Thymus (tissue), 11 donors: ENCODE data around the gene TMEM119. TPM values are rescaled to one million over a fixed set of nuclear protein-coding genes. Genes with fewer than 3 reads are reported as not detected.
"Not testable (repeated sequence)": the region's sequence is repeated elsewhere in the genome, so short reads cannot be mapped to it uniquely, and the experiment has no call there.

Experiments used
- DNase-seq, 9 donors: peaks; one replicate each; pipeline ENCODE4 v3.0.0-alpha.2; 2013; ENCODE audit warnings: low spot score in 9 of 9, low read depth in 6 of 9, missing footprints in 1 of 9
- H3K27ac ChIP-seq, 2 donors: one replicate each; pipeline ENCODE4 v1.5.1; 2013; ENCODE audit warnings: control low read depth in 1 of 2, low read depth in 1 of 2, low read length in 1 of 2, mild to moderate bottlenecking in 1 of 2, moderate library complexity in 1 of 2
- H3K27me3 ChIP-seq, 2 donors: one replicate each; pipeline ENCODE4 v1.5.1; 2013; ENCODE audit warnings: low read length in 1 of 2; ENCODE audit not compliant: control insufficient read depth in 2 of 2, insufficient read depth in 1 of 2
- H3K36me3 ChIP-seq, 2 donors: one replicate each; pipeline ENCODE4 v1.5.1; 2013; ENCODE audit warnings: low read length in 1 of 2, mild to moderate bottlenecking in 1 of 2, moderate library complexity in 1 of 2; ENCODE audit not compliant: control insufficient read depth in 2 of 2, insufficient read depth in 2 of 2
- H3K4me1 ChIP-seq, 2 donors: one replicate each; pipeline ENCODE4 v1.5.1; 2013; ENCODE audit warnings: low read length in 2 of 2; ENCODE audit not compliant: control insufficient read depth in 2 of 2, insufficient read depth in 2 of 2
- H3K4me3 ChIP-seq, 2 donors: one replicate each; pipeline ENCODE4 v1.5.1; 2013; ENCODE audit warnings: low read length in 2 of 2, control low read depth in 1 of 2, mild to moderate bottlenecking in 1 of 2
- H3K9me3 ChIP-seq, 2 donors: one replicate each; pipeline ENCODE4 v1.5.1; 2013; ENCODE audit warnings: low read length in 1 of 2, mild to moderate bottlenecking in 1 of 2; ENCODE audit not compliant: control insufficient read depth in 2 of 2, insufficient read depth in 1 of 2
- WGBS: extraction: QIAGEN DNeasy Blood & Tissue Kit; methylation state at CpG from one replicate; pipeline ENCODE4 v1.1.7; 2013; 5-methylcytosine and 5-hydroxymethylcytosine counted together
- polyA plus RNA-seq: library from polyadenylated mRNA; stranded (reverse); fragments of 200-250 nt; gene quantifications from one replicate; pipeline ENCODE4 v1.2.3, GENCODE V29; 2013
- total RNA-seq: library from RNA; stranded (reverse); fragments of 120-200 nt; gene quantifications from one replicate; pipeline ENCODE4 v1.2.4, GENCODE V29; 2013
- donor health status: healthy.

Gene TMEM119
- total and polyA plus RNA-seq, 2 donors: 4.0 to 5.3 TPM

- H3K4me3 ChIP-seq: no peak overlapping the region
- H3K4me1 ChIP-seq: peaks cover 0 to 10% of the 10 kb centered on the region in 2 donors
- H3K9me3 ChIP-seq: no peaks in the 10 kb centered on the region
- WGBS: 96% methylated on average over 22 of the region's 22 CpGs
- no peaks in the 10 kb centered on the region for H3K36me3 ChIP-seq
- no peak overlapping the region for H3K27ac ChIP-seq
- no peaks in the 10 kb centered on the region for H3K27me3 ChIP-seq
- DNase-seq: no peak
Observed at GRCh38 chr12:108591267-108591980, 6.5 kb downstream of the TMEM119 start.

- not testable (repeated sequence) for H3K4me3 ChIP-seq, H3K4me1 ChIP-seq, H3K9me3 ChIP-seq, DNase-seq, H3K36me3 ChIP-seq, H3K27ac ChIP-seq, H3K27me3 ChIP-seq
- 90% methylated on average over 9 of the region's 9 CpGs for WGBS
Observed at GRCh38 chr12:108590463-108590862, 7.4 kb downstream of the TMEM119 start.

DNA sequence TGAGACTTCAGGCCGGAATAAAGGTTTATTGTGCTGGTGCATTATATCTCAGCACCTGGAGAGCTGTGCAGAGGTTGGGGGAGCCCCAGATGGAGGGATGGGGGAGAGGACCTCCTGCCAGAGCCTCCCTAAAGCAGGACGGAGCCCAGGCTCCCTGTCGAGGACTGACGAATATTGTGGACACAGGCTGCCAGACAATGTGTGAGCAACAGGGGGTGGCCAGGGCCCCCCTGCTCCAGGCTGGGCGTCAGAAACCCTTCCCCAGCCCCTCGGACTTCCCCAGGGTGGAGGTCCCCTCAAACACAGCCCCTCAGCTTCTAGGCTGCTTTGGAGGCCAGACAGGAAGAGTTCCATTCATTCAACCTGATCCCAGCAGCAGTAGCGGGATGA, 8.0 kb downstream of the TMEM119 start:
- WGBS: 95% methylated on average over 7 of the region's 7 CpGs
- Histone ChIP-seq H3K9me3 (no peaks in the 10 kb centered on the region), H3K4me3 (no peak overlapping the region), H3K27ac (no peak overlapping the region), H3K36me3 (no peaks in the 10 kb centered on the region), H3K27me3 (no peaks in the 10 kb centered on the region), H3K4me1 (peaks cover 0 to 10% of the 10 kb centered on the region in 2 donors)
- DNase-seq: no peak

DNA sequence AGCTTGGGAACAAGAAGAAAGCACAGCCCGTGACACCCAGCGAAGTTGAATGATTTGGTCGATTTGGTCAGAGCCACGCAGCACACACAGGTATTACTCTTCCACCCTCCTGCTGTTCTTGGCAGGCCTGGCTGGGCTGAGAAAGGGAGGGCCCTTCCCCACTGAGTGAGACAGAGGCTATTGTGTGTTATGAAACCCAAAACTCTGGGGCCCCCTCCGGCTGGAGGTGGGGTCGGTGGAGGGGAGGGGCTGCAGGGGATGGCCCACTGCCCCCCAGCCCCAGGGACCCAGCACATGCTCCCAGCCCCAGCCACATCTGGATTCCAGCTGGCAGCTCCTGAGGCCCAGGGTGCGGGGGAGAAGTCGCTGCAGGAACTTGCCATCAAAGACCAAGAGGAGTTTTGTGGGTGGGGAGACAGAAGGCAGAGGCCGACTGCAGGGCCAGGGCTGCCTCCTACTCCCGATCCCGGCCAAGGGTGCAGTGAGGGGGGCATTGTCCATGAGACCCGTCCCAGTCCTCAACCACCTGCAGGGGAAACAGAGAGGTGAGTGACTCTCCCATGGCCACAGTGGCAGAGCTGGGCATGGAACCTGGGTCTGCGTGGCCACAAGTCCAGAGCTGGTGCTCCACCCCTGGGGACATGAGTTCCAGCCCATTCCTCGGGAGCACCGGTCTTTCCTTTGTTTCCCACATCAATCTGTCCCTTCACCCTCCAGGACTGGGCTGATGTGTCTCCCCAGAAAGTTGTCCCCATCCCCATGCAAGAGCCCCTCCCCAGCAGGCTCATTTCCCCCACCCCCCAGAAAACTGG, 8.7 kb downstream of the TMEM119 start:
- DNase-seq: no peak
- Histone ChIP-seq H3K36me3 (no peaks in the 10 kb centered on the region), H3K9me3 (no peaks in the 10 kb centered on the region), H3K27me3 (no peaks in the 10 kb centered on the region), H3K4me3 (no peak overlapping the region), H3K4me1 (peaks cover 0 to 10% of the 10 kb centered on the region in 2 donors), H3K27ac (no peak overlapping the region)
- 80% methylated on average over 15 of the region's 15 CpGs for WGBS

DNA sequence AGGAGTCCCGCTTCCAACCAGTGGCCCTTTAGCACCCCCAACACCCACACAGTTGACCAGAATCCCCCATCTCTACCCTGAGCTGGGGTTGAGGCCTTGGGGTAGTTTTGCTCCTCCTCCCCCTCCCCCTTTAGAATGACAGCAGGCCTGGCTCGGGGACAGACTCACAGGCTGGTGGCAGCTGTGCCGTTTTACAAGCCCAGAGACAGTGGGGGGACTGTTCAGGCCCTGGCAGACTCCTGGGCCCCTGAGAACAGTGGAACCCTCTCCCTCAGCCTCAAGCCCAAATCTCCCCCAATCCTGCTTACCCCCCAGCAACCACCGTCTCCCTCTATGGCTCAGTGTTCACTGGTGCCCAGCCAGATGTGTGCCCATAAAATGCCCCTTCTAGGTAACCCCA, 10.1 kb downstream of the TMEM119 start:
- H3K36me3 ChIP-seq: no peaks in the 10 kb centered on the region
- H3K9me3 ChIP-seq: no peaks in the 10 kb centered on the region
- H3K4me3 ChIP-seq: no peak overlapping the region
- H3K27me3 ChIP-seq: no peaks in the 10 kb centered on the region
- 86% methylated on average over 4 of the region's 4 CpGs for WGBS
- peaks cover 0 to 10% of the 10 kb centered on the region in 2 donors for H3K4me1 ChIP-seq
- DNase-seq: no peak
- no peak overlapping the region for H3K27ac ChIP-seq

- H3K36me3 ChIP-seq: no peaks in the 10 kb centered on the region
- no peaks in the 10 kb centered on the region for H3K27me3 ChIP-seq
- no peak overlapping the region for H3K27ac ChIP-seq
- 97% methylated on average over 11 of the region's 11 CpGs for WGBS
- peaks cover 0 to 10% of the 10 kb centered on the region in 2 donors for H3K4me1 ChIP-seq
- H3K4me3 ChIP-seq: no peak overlapping the region
- H3K9me3 ChIP-seq: no peaks in the 10 kb centered on the region
- no peak for DNase-seq
Observed at GRCh38 chr12:108586306-108586705, 11.6 kb downstream of the TMEM119 start.

DNA sequence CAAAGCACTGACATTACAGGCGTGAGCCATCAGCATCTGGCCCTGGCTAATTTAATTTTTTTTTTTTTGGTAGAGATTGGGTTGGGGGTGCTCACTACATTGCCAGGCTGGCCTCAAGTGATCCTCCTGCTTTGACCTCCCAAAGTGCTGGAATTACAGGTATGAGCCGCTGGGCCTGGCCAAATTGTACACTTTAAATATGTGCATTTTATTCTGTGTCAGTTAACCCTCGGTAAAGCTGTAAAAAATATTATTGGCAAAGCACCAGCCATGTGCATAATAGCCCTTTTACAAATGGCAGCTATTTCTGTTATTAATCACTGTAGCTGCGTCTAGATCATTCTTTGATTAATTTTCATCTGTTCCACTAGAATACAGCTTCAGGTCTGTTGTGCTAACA, 12.0 kb downstream of the TMEM119 start:
- no peaks in the 10 kb centered on the region for H3K9me3 ChIP-seq
- WGBS: 95% methylated on average over 4 of the region's 4 CpGs

GRCh38 chr12:108584456-108585065, 13.3 kb downstream of the TMEM119 start:
- Histone ChIP-seq H3K4me3 (no peak overlapping the region), H3K27ac (no peak overlapping the region), H3K27me3 (no peaks in the 10 kb centered on the region), H3K36me3 (no peaks in the 10 kb centered on the region), H3K4me1 (peaks cover 0 to 10% of the 10 kb centered on the region in 2 donors), H3K9me3 (no peaks in the 10 kb centered on the region)
- DNase-seq: no peak
- WGBS: 95% methylated on average over 3 of the region's 3 CpGs

More for the DNA sequence above, 12.0 kb downstream of the TMEM119 start:
- no peak for DNase-seq
- peaks cover 0 to 10% of the 10 kb centered on the region in 2 donors for H3K4me1 ChIP-seq
- no peaks in the 10 kb centered on the region for H3K27me3 ChIP-seq
- H3K4me3 ChIP-seq: no peak overlapping the region
- no peaks in the 10 kb centered on the region for H3K36me3 ChIP-seq
- H3K27ac ChIP-seq: no peak overlapping the region

GRCh38 chr12:108583991-108584390, 13.9 kb downstream of the TMEM119 start:
- H3K36me3 ChIP-seq: no peaks in the 10 kb centered on the region
- H3K4me3 ChIP-seq: no peak overlapping the region
- no peak for DNase-seq
- no peaks in the 10 kb centered on the region for H3K9me3 ChIP-seq
- WGBS: 95% methylated on average over 7 of the region's 7 CpGs
- peaks cover 0 to 5% of the 10 kb centered on the region in 2 donors for H3K4me1 ChIP-seq
- H3K27ac ChIP-seq: no peak overlapping the region
- H3K27me3 ChIP-seq: no peaks in the 10 kb centered on the region
